GM21423 (cell line): ENCODE results near the gene OR5K1.

Experiments used
- ATAC-seq: cut with Tn5 transposase; IDR thresholded peaks from one replicate; pipeline ENCODE4 v1.9.1; 2021; ENCODE audit warnings: mild to moderate bottlenecking, moderate library complexity; ENCODE audit not compliant: unreplicated experiment

Gene OR5K1

GRCh38 chr3:98462901-98463300 is at the start of gene OR5K1:
TSS of gene OR5K1 (plus strand) at chr3:98463201. CDS start at chr3:98469577, 6,376 bp downstream.
- ATAC-seq, result no peak

GRCh38 chr3:98432575-98432974 is 30.4 kb upstream of the OR5K1 start:
- no peak for ATAC-seq

GRCh38 chr3:98433764-98434163 is 29.2 kb upstream of the OR5K1 start:
- no peak for ATAC-seq

- no peak for ATAC-seq
Observed at GRCh38 chr3:98434412-98434811, 28.6 kb upstream of the OR5K1 start.

GRCh38 chr3:98440283-98440682 is 22.7 kb upstream of the OR5K1 start:
- ATAC-seq, result no peak

- peak; percentile 76 for ATAC-seq
Observed at GRCh38 chr3:98445949-98446406, 17.0 kb upstream of the OR5K1 start.

GRCh38 chr3:98449606-98450193 is 13.3 kb upstream of the OR5K1 start:
- no peak for ATAC-seq

GRCh38 chr3:98450372-98450771 is 12.6 kb upstream of the OR5K1 start:
- no peak for ATAC-seq

GRCh38 chr3:98453827-98454226 is 9.2 kb upstream of the OR5K1 start:
- ATAC-seq, result no peak

GRCh38 chr3:98454929-98455328 is 8.1 kb upstream of the OR5K1 start:
- no peak for ATAC-seq

GRCh38 chr3:98457543-98457942 is 5.5 kb upstream of the OR5K1 start:
- no peak for ATAC-seq

- peak; percentile 59 for ATAC-seq
Observed at GRCh38 chr3:98460220-98460619, 2.8 kb upstream of the OR5K1 start.

- ATAC-seq, result no peak
Observed at GRCh38 chr3:98482717-98483482, 19.9 kb downstream of the OR5K1 start.

GRCh38 chr3:98483626-98484025 is 20.6 kb downstream of the OR5K1 start:
- ATAC-seq, result no peak

GRCh38 chr3:98497381-98497780 is 34.4 kb downstream of the OR5K1 start, which contains the start of gene OR5K2:
TSS of gene OR5K2 (plus strand) at chr3:98497681. CDS start at chr3:98497681, 0 bp downstream.
- ATAC-seq, result no peak

GRCh38 chr3:98500019-98500418 is 37.0 kb downstream of the OR5K1 start:
- no peak for ATAC-seq

GRCh38 chr3:98501270-98501669 is 38.3 kb downstream of the OR5K1 start:
- no peak for ATAC-seq

- ATAC-seq, result no peak
Observed at GRCh38 chr3:98501863-98502576, 39.0 kb downstream of the OR5K1 start.

GRCh38 chr3:98504539-98504938 is 41.5 kb downstream of the OR5K1 start:
- ATAC-seq, result no peak

- ATAC-seq, result no peak
Observed at GRCh38 chr3:98508582-98508981, 45.6 kb downstream of the OR5K1 start.

GRCh38 chr3:98512576-98512975 is 49.6 kb downstream of the OR5K1 start:
- ATAC-seq, result no peak

- no peak for ATAC-seq
Observed at GRCh38 chr3:98513091-98513511, 50.1 kb downstream of the OR5K1 start.
